Measurements from ENCODE around the gene GRAP2.

The GRAP2 gene

DNA sequence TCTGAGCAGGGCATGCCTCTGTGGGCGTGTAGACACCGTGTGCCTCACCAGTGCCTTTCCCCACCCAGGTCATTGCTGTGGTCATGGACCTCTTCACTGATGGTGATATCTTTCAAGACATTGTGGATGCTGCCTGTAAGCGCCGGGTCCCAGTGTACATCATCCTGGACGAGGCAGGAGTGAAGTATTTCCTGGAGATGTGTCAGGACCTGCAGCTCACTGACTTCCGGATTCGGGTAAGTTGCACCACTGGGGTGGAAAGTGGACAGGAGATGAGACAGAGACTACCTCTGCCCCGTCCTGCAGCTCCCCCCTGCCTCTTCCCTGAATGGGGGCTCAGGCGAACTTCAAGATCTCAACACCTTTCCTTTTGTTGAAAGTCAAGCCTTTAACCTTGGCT lies 118.2 kb downstream of the GRAP2 start:
- DNase-seq, result no peak

DNA sequence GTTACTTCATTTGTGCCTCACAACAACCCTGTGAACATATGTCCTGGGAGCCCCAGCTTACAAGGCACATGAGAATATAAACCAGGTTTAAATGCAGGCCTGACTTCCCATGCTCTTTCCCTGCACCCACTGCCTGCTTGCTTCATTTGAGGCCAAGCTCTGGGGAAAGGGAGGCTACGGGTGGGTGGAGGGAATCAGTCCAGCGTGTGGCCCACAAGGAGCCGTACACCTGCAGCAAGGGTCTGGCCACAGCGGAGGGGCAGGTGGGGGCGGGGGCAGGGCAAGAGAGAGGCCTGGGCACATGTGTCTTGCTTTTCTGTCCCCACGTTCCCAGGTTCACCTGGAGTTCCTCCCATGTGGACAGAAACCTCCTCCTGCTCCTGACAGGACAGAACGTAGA lies 120.1 kb downstream of the GRAP2 start:
- no peak for DNase-seq

DNA sequence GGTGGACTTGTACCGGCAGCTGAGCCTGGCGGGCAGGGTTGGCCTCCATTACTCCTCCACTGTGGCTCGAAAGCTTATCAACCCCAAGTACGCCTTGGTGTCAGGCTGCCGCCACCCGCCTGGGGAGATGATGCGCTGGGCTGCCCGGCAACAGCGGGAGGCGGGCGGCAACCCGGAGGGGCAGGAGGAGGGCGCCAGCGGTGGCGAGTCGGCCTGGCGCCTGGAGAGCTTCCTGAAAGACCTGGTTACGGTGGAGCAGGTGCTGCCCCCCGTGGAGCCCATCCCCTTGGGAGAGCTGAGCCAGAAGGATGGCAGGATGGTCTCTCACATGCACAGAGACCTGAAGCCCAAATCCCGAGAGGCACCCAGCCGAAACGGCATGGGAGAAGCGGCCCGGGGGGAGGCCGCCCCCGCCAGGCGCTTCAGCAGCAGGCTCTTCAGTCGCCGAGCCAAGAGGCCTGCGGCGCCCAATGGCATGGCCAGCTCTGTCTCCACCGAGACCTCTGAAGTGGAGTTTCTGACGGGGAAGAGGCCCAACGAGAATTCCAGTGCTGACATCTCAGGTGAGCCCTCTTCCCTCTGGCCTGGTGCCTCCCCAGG lies 120.6 kb downstream of the GRAP2 start:
- no peak for DNase-seq

GRCh38 chr22:40022536-40023240 lies 121.8 kb downstream of the GRAP2 start:
- no peak for DNase-seq

Measured in NCI-H82 (cell line).